ENCODE results near the gene AATK.

Gene AATK

GRCh38 chr17:81106716-81107115 is 59.3 kb downstream of the AATK start:
- DNase-seq, result no peak

GRCh38 chr17:81103379-81103778 is 62.6 kb downstream of the AATK start:
- no peak for DNase-seq

- DNase-seq, result no peak
Measured at GRCh38 chr17:81102869-81103268, 63.2 kb downstream of the AATK start.

- no peak for DNase-seq
Measured at GRCh38 chr17:81102352-81102751, 63.7 kb downstream of the AATK start.

GRCh38 chr17:81101614-81102306 is 64.3 kb downstream of the AATK start:
- DNase-seq, result peak; percentile 13

GRCh38 chr17:81100668-81101067 is 65.4 kb downstream of the AATK start:
- no peak for DNase-seq

GRCh38 chr17:81099888-81100287 is 66.1 kb downstream of the AATK start:
- DNase-seq, result no peak

GRCh38 chr17:81097943-81098308 is 68.1 kb downstream of the AATK start:
- no peak for DNase-seq

- no peak for DNase-seq
Measured at GRCh38 chr17:81097134-81097942, 68.7 kb downstream of the AATK start.

GRCh38 chr17:81096741-81097133 is 69.3 kb downstream of the AATK start:
- DNase-seq, result no peak

GRCh38 chr17:81095383-81095762 is 70.6 kb downstream of the AATK start:
- peak; percentile 10 for DNase-seq

GRCh38 chr17:81094509-81095382 is 71.3 kb downstream of the AATK start:
- DNase-seq, result peak; percentile 56

- no peak for DNase-seq
Measured at GRCh38 chr17:81093619-81094508, 72.2 kb downstream of the AATK start.

- DNase-seq, result no peak
Measured at GRCh38 chr17:81092518-81093095, 73.4 kb downstream of the AATK start.

- DNase-seq, result no peak
Measured at GRCh38 chr17:81091774-81092517, 74.1 kb downstream of the AATK start.

GRCh38 chr17:81091154-81091553 is 74.9 kb downstream of the AATK start:
- no peak for DNase-seq

GRCh38 chr17:81090361-81091136 is 75.5 kb downstream of the AATK start:
- no peak for DNase-seq

- DNase-seq, result no peak
Measured at GRCh38 chr17:81086789-81087551, 79.1 kb downstream of the AATK start.

- no peak for DNase-seq
Measured at GRCh38 chr17:81085420-81085911, 80.6 kb downstream of the AATK start.
